Measurements from ENCODE around the gene CENPM. TPM values are rescaled to one million over a fixed set of nuclear protein-coding genes. Genes with fewer than 3 reads are reported as not detected.
"Not testable (repeated sequence)": the region's sequence is repeated elsewhere in the genome, so short reads cannot be mapped to it uniquely, and the experiment has no call there.

CENPM gene
- total RNA-seq, 1 donor from 2014 or later: 1.6 TPM

DNA sequence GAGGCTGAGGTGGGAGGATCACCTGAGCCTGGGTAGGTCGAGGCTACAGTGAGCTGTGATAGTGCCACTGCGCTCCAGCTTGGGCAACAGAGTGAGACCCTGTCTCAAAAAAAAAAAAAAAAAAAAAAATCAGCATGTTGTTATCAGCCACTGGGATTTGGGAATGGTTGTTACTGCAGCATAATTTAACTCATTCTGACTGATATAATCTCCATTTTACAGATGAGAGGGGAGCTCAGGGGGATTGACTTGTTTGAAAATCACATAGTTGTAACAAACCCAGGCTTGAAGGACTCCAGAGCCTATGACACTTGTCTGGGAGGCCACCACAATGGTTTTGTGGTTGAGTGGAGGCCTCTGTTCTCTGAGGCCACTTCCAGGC, 19.3 kb upstream of the CENPM start:
- DNase-seq: no peak

DNA sequence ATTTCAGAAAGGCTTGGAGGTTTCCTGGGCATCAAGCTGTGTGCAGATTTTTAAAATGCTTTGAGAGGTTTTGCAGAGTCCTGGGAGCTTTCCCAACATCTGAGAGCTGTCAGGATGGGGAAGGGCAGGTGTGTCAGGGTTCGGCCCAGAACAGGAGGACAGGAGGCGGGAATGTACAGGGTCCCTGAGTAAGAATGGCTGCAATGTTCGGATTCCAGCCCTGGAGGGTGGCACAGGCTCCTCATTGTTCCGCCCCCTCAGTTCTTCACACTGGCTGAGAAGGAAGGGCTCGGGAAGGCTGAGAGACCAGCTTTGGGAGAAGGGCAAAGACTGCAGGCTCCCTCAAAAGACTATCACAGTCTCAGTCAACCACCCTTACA, 17.1 kb upstream of the CENPM start:
- no peak for DNase-seq

DNA sequence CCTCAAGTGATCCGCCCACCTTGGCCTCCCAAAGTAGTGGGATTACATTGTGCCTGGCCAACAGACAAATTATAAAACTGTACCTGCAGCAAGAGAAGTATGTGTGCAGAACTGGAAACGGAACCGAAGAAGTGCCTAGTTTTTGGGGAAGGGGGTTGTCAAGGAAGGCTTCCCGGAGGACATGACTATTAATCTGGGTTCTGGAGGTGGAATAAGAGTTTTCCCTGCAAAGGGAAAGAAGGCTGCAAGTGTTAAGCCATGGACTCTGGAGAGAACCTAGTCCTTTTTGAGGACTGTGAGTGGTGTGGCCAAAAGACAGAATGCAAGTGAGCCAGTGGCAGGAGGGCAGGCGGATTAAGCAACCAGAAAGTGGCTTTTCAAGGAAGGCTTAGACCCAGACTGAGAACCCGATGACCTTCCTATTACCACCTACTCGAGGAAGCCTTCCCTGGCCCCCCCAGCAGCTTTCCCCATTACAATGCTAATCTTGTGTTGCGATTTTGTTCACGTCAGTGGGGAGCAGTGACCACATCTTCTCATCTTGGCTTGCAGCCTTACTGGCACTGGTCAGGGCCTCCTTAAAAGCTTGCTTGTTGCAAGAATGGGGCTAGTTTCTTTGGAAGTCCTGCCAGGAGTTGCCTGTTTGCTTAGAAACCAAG, 16.6 kb upstream of the CENPM start:
- peak; percentile 28 for DNase-seq

DNA sequence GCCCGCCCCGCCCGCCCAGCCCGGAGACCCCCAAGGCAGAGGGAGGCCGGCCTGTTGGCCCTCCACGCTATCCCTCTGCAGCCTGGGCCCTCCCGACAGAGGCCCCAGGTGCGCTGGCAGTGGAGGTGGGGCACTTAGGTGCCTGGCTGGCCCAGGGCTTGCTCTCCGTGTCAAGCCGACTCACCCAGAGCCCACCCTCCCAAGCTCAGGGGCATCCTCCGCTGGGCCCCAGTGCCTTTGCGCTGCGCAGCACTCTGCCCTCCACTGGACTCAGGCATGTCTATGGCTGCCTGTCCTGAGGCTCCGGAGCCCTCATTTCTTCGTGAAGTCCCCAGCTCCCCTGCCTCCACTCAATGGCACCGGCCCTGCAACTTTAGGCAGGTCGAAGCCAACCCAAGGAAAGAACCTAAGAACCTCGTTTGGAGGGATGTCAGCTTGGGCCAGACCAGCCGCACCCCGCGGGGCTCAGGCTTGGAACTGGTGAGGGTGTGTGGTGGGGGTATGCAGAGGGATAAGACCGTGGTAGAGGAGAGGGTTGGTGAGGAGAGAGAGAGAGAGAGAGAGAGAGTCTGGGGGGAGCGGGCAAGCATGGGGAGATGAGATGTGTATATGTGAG, 11.1 kb upstream of the CENPM start:
- DNase-seq: no peak

DNA sequence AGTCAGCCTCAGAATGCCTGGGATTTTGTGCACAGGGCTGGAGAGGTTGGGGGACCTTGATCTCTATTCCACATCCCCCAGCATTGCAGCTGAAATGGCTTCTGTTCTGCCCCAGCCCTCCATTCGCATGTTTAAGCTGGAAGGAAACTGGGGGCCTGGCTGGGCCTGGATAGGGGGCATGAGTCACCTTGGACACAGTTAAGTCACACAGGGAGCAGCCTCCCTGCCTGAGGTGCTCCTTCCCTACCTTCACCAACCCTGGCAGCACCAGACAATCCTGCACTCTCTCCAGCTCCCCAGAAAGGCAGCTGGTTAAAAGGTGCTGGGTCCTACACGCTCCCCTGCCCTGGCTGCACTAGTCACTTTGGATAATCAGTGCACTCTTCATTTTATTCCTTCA, 5.8 kb upstream of the CENPM start:
- DNase-seq: no peak

DNA sequence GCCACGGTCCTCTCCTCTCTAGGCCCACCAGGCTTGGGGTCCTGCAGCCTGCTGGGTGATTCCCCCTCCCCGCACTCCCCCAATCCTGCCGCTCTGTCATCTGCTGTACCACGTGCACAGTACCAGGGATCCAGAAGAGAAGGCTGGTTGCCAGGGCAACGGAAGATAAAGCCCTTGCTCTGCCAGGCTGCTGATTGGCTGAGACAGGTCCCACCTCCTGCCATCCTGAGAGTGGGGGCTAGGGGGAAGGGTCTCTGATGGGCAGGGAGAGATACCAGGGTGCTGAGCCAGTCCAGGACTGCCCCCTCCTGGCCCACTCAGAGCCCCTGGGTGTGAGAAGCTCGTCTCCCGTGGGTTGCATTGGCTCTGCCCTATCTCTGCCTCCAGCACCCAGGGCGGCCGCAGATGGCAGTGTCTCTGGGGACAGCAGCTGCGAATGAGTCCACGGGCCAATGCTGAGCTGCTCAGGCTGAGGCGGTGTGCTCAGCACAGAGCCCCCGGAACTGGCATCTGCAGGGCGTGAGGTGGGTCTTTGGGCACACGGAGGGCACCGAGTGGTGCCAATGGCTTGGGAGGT, 5.0 kb upstream of the CENPM start, which contains the start of gene SMIM45:
Gene SMIM45, plus strand, starts transcription at position 253 of the 577 bp plus-strand sequence.
- DNase-seq: peak; percentile 86

DNA sequence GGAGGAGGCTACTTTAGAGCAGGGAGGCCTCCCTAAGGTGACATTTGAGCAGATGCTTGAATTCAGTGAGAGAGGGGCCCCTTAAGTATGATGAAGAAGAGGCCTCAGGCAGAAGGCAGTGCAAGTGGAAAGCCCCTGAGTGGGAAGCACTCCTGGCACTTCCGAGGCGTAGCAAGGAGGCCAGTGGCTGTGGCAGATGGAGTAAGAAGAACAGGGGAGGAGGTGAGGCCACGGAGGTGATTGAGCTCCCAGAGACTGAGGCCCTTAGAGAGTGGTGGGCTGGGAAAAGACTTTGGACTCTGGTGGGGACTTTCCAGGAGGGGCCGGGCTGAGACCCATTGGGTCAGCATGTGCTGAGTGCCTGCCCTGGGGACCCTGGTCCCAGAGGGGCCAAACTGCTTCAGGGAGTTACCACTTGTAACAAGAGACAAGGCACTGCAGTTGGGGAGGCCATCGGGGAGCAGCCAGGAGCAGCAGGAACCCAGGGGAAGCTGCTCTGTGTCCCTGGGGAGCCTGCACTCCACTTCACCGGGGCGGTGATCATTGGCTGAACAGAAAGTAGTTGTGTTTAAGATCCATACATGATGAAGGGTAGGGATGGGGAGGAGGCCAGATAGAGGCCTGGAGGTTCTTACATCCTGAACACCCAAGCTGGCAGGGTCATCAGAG, 2.5 kb upstream of the CENPM start:
- no peak for DNase-seq

DNA sequence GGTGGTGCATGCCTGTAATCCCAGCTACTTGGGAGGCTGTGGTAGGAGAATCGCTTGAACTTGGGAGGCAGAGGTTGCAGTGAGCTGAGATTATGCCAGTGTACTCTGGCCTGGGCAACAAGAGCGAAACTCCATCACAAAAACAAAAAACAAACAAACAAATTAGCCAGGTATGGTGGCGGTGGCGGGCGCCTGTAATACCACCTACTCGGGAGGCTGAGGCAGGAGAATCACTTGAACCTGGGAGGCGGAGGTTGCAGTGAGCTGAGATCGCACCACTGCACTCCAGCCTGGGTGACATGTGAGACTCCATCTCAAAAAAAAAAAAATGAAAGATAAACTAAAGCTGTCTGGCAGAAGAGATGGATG, 2.0 kb upstream of the CENPM start:
- not testable (repeated sequence) for DNase-seq

DNA sequence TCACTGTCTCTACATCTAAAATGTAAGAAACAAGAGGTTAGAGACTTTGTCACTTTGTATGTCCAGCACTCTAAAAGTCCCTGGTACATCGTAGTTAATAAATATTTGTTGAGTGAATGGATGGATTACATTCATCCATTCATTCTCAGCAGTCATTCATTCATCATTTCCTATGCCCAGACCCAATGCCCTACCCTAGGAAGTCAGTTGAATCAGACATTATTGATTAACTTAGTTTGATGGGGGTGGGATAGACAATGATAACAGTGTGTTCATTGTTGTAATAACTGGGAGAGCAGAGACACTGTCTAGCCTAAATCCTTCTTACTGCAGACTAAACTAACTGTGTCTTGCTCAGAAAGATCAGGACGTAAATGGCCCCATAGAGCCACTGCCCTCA, 1.2 kb upstream of the CENPM start:
- DNase-seq: no peak

DNA sequence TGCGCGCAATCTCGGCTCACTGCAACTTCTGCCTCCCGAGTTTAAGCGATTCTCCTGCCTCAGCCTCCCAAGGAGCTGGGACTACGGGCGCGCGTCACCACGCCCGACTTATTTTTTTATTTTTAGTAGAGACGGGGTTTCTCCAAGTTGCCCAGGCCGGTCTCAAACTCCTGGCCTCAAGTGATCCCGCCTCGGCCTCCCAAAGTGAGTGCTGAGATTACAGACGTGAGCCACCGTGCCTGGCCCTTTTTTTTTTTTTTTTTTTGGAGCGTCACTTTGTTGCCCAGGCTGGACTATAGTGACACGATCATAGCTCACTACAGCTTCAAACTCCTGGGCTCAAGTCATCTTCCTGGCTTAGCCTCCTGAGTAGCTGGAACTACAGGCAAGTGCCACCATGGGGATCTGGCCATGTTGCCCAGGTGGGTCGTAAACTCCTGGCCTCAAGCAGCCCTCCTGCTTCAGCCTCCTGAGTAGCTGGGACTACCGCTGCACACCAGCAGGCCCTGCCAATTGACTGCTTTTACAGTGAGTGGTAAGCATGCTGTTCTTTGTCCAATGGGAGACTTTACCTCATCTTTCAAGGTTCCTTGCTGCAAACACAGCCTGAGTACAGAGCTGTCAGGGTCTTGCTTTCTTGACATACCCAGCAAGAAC, 600 bp upstream of the CENPM start:
- no peak for DNase-seq

DNA sequence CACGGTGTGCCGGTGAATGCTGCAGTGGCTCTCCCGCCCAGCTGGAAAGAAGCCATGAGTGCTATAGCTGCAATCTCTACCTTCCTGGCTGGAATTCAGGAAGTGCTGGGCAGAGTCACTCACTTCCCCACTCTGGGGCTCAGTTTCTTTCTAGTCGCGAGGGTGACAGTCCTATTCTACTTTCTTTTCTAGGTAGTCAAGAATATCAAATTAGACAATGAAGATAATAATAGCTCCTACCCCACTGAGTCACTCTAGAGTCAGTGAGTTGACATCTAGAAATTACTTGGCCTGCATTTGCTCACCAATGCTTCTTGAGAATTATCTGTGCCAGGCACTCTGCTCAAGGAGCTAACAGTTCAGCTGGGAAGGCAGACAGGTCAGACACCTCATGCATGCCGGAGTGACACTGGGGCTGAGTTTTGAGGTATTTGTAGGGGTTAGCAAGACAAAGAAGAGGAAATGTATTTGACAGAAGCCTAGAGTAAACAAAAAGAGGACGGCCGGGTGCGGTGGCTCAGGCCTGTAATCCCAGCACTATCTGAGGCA, 3.2 kb downstream of the CENPM start:
- DNase-seq: no peak

DNA sequence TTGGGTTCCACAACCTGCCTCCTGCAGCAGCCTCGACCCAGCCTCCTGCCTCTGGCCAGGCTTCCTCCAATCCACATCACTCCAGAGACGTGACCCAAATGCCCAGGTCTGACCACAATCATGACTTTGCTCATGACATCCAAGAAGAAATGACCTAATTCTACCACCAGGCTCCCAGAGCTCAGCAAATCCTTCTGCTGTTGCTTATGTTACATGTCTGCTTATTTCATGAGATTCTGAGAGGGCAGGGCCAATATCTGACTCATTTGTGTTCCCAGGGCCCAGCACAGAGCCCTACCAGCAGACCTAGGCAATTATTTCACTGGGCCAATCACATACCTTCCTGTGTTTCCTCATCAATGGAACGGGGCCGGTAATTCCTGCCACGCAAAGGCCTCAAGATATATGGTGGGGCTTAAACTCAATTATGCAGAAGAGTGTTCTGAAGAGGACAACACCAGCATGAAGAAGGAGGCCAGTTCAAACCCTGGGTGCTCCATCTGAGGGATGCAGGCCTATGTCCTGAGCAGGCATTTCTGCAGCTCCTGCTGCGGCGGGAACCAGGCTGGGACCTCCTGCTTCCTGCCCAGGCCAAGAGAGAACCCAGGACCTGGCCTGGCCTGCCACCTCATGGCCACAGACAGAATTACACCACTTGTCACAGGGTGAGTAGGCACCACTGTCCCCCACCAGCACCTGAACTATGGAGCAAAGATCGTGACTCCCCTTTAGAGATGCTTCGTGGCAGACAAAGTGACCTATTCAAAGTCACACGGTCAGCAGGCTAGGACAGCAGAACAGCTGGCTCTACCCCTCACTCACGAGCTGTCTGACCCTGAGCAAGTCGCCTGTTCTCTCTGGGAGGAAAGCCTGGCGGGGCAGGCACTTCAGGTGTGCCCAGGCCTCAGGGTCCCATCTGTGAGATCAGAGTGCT, 5.9 kb downstream of the CENPM start:
- DNase-seq: peak; percentile 74

DNA sequence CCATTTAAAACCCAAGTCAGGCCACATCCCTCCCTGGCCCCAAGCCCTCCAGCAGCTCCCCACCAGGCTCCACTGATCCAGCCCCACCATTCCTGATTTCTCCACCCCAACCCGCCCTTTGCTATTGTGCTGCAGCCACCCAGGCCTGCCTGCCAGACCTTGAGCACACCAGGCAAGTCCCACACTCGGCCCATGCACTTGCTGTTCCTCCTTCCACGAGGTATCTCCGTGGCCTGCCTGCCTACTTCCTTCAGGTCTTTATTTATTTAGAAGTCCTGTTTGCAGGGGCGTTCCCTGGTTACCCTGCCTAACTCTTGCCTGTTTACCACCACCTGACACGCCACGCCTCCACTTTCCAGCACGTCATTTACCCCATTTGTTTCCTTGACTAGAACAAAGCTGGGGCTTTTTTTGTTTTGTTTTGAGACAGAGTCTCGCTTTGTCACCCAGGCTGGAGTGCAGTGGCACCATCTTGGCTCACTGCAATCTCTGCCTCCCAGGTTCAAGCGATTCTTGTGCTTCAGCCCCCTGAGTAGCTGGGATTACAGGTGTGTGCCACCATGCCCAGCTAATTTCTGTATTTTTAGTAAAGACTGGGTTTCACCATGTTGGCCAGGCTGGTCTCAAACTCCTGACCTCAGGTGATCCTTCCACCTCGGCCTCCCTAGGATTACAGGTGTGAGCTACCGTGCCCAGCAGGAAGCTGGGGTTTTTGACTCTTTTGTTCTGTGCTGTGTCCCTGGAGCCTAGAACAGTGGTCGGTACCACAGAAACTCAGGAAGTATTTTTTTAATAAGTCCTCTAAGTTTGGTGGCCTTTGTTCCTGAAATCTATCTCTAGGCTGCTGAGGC, 6.7 kb downstream of the CENPM start:
- no peak for DNase-seq

DNA sequence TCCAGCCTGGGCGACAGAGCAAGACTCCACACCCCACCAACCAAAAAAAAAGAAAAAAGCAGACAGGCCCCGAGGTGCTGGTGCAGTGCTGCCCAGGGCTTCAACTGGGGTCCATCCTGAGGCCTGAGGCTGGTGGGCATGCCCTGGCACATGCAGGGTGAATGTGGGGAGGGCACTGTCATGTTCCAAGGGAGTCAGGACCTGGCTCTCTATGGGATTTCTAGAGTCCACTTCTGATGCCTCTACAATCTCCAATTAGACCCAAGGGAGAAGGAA, 10.1 kb downstream of the CENPM start:
- no peak for DNase-seq

DNA sequence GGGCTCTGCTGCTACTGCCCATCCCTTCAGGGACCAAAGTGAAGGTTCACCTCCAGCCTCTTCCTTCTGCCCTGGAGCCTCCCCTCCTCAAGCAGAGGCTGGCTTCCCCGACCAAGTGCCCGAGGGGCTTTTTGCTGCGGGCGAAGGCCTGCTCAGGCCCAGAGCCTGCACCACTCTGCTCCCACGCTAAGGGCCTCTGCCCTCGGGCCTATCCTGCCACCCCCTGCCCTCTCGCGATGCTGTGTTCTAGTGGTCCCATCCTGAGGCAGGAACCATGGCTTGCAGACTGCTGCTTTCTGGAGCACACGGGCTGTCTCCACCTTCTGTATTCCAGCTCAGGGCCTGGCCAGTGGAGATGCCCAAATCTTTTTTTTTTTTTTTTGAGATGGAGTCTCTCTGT, 11.4 kb downstream of the CENPM start:
- no peak for DNase-seq

DNA sequence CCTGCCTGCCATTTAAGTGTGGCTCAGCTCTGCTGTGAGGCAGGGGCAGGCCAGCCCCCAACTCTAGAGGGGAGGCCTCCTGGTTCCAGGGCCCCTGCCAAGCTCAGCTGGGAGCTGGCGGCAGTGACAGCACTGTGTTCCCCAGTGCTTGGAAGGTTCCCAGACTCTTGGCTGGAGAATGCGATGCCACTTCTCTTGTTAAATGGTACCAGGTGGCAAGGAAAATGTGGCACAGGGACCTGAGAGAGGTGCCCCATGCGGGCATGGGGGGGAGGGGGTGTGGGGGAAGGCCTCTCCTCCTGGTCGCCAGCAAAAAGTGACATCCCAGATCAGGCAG, 12.0 kb downstream of the CENPM start:
- DNase-seq: no peak

DNA sequence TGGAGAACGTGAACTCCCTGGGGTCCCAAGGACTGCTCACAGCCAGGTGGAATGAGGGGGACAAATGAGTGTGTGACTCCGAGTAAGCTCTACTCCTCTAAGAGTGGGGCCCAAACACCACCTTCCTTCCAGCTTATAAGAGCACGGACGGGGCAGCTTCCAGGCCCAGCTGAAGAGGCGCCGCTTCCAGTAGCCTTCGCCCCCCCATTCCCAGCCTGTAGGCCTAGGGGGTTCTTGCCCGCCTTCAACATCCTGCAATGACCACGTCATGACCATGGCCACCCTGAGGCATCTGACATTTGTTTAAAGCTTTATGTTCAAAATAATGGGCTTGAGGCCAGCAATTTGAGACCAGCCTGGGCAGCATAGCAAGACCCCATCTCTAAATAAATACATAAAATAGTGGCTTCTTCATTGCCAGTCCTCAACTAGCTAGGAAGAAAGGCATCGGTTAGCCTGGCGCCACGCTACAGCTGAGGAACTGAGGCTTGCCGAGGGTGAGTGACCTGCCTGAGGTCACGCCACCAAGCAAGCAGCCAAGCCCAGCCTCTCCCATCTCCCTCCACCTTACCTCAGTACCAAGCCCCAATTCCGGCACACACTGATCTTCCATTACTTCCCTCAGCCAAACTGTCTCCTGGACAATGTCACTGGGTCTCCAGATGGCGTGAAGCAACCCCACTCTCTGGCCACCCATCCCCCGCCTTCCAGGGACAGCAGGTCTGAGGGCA, 12.5 kb downstream of the CENPM start:
- no peak for DNase-seq

DNA sequence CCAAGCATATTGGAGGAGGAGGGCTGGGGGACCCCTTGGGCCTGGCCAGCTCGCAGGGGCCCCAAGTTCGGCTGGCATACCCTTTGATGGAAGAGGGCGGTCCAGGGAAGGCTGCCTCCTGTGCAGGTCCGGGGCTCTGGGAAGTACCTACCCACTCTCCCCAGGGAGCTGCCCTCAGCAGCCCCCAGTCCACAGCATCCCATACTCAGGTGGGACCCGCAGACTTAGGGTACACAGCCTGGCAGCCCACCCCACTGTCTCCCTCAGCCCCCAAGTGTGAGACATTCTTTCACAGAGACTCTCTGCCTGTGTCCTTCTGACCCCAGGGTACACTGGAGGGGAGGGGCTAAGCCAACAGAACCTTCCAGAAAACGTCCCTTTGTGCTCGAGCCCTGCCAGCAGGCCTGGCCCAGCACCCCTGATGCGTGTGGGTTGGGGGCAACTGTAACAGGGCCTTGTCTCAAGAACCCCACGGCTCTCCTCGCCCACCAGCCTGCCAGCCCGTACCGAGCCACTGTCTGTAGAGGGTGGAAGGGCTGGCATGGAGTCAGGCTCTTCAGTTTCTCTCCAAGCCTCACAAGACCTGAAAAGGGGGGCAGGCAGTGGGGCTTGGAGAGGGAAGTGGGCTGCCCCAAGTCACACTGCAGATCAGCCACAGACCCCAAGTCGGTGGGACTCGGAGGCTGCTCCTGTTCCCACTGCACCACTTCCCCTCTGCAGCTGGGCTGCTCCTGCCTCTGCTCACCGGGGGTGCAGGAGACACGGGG, 13.4 kb downstream of the CENPM start:
- no peak for DNase-seq

DNA sequence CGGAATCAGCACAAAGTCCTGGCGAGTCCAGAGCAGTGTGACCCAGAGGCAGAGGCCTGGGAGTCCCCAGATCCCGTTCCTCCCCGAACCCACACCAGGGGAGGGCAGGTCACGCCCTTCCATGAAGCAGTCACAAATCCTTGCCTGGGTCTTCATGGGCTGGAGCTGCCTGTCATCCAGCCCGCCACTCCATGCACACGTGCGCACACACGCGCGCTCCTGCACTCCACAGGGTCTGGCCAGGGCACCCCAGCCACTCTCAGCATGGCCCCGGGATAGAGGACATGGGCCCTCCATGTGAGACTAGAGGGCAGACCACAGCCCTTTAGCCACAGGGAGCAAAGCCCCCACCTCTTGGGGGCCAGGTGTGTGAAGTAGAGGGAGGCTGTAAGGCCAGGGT, 14.6 kb downstream of the CENPM start:
- no peak for DNase-seq
